NT2/D1 (cell line): Measurements from ENCODE around the gene PDK1.

Experiments used
- YY1 ChIP-seq: IDR thresholded peaks from 2 replicates; pipeline ENCODE4 v1.6.1; 2011; ENCODE audit not compliant: insufficient read length, insufficient read depth
- ZNF274 ChIP-seq: IDR thresholded peaks from 2 replicates; pipeline ENCODE4 v1.6.1; 2011; ENCODE audit warnings: mild to moderate bottlenecking, low read depth, low read length

DNA sequence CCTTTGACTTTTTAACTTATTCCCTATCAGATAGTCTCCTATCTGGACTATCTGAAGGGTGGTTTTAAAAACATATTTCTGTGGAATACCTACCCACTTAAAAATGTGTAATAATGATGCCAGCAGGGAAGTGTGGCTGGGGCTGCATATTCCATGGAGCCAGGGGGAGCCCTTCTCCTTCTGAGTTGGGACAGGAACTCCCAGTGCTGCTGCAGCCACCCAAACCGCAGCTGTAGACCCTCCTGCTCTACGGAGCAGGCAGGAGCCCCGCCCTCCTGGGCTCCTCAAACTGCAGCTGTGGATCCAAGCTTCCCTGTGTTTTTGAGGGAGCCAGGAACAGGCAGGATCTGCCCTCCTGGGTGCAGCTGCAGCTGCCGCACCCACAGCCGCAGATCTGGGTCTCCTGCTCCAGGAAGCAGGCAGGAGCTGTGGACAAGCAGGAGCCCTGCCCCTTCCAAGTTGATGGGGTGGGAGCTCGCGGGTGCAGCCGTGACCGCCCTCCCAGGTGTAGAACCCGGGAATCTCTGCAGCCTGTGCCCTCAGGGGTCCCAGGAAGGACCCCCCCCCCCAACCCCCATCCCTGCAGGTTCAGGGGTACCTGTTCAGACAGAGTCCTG lies 57.8 kb downstream of the PDK1 start:
- no peak for TF ChIP-seq YY1
- no peak for TF ChIP-seq ZNF274
